WTC11 (cell line): Measurements from ENCODE around the gene WTIP. TPM values are rescaled to one million over a fixed set of nuclear protein-coding genes. Genes with fewer than 3 reads are reported as not detected.
"Not testable (repeated sequence)": the region's sequence is repeated elsewhere in the genome, so short reads cannot be mapped to it uniquely, and the experiment has no call there.

Source experiments
- ATAC-seq: fragments of 200-7000 bp; cut with Tn5 transposase; 2 replicates; pipeline ENCODE4 v1.10.0; 2021; ENCODE audit warnings: mild to moderate bottlenecking, moderate library complexity
- CTCF ChIA-PET: fragments of 300-600 bp; sonication (Branson Sonifier 250); formaldehyde crosslinking; loops from one replicate; lab custom pipeline; 2021; ENCODE audit warnings: antibody characterized with exemption; lab: Charles Lee
- POLR2A ChIA-PET: fragments of 350-600 bp; sonication (Branson Sonifier 250); formaldehyde crosslinking; loops from one replicate; lab custom pipeline; 2021; ENCODE audit warnings: antibody characterized with exemption; lab: Charles Lee
- DNase-seq: peaks from one replicate; pipeline ENCODE4 v3.0.0; 2021; ENCODE audit warnings: low spot score
- H3K27ac Mint-ChIP-seq: 2 replicates; pipeline ENCODE4 v1.8.0; 2021; ENCODE audit warnings: mixed read lengths
- H3K27me3 Mint-ChIP-seq: 2 replicates; pipeline ENCODE4 v1.8.0; 2021; ENCODE audit warnings: low read depth, mild to moderate bottlenecking, moderate library complexity, mixed read lengths
- H3K36me3 Mint-ChIP-seq: 2 replicates; pipeline ENCODE4 v1.8.0; 2021; ENCODE audit warnings: mixed read lengths
- H3K4me1 Mint-ChIP-seq: 2 replicates; pipeline ENCODE4 v1.8.0; 2022; ENCODE audit warnings: mixed read lengths
- H3K4me3 Mint-ChIP-seq: 2 replicates; pipeline ENCODE4 v1.8.0; 2021; ENCODE audit warnings: mild to moderate bottlenecking, moderate library complexity, mixed read lengths
- H3K9me3 Mint-ChIP-seq: 2 replicates; pipeline ENCODE4 v1.8.0; 2021; ENCODE audit warnings: mixed read lengths
- AFF4 ChIP-seq: sonication (generic); formaldehyde crosslinking; IDR thresholded peaks from 2 replicates; pipeline ENCODE4 v1.8.1; 2023; ENCODE audit warnings: mild to moderate bottlenecking, missing genetic modification reagents, borderline replicate concordance
- HMGA2 ChIP-seq: fragments of 250-450 bp; sonication (Bioruptor Pico); IDR thresholded peaks from 2 replicates; pipeline ENCODE4 v1.4.0; 2021; ENCODE audit warnings: mild to moderate bottlenecking, moderate library complexity
- IRF2 ChIP-seq: sonication (generic); formaldehyde crosslinking; IDR thresholded peaks from 2 replicates; pipeline ENCODE4 v1.8.0; 2022; ENCODE audit warnings: low read depth, missing genetic modification reagents, borderline replicate concordance
- JAZF1 ChIP-seq: fragments of 250-450 bp; sonication (Bioruptor Pico); IDR thresholded peaks from 2 replicates; pipeline ENCODE4 v1.9.0; 2021; ENCODE audit warnings: moderate library complexity, mild to moderate bottlenecking, inconsistent platforms
- JUN ChIP-seq: sonication (generic); formaldehyde crosslinking; IDR thresholded peaks from 2 replicates; pipeline ENCODE4 v1.8.0; 2023; ENCODE audit warnings: mild to moderate bottlenecking, missing genetic modification reagents
- NFYB ChIP-seq: sonication (generic); formaldehyde crosslinking; conservative IDR thresholded peaks from 2 replicates; pipeline ENCODE4 v1.8.0; 2022; ENCODE audit warnings: low read depth, missing genetic modification reagents
- TEAD4 ChIP-seq: sonication (generic); formaldehyde crosslinking; IDR thresholded peaks from 2 replicates; pipeline ENCODE4 v1.8.0; 2022; ENCODE audit warnings: mild to moderate bottlenecking, missing genetic modification reagents
- TP53 ChIP-seq: sonication (generic); formaldehyde crosslinking; IDR thresholded peaks from 2 replicates; pipeline ENCODE4 v1.8.1; 2023; ENCODE audit warnings: mild to moderate bottlenecking, missing genetic modification reagents
- USF1 ChIP-seq: sonication (generic); formaldehyde crosslinking; IDR thresholded peaks from 2 replicates; pipeline ENCODE4 v1.8.0; 2022; ENCODE audit warnings: mild to moderate bottlenecking, missing genetic modification reagents
- ZNF423 ChIP-seq: fragments of 250-450 bp; sonication (Bioruptor Pico); IDR thresholded peaks from 2 replicates; pipeline ENCODE4 v2.1.2; 2022; ENCODE audit warnings: mild to moderate bottlenecking, moderate library complexity
- ZNF532 ChIP-seq: fragments of 250-450 bp; sonication (Bioruptor Pico); IDR thresholded peaks from 2 replicates; pipeline ENCODE4 v1.9.0; 2021; ENCODE audit warnings: mild to moderate bottlenecking, borderline replicate concordance
- ZSCAN18 ChIP-seq: fragments of 250-450 bp; sonication (Bioruptor Pico); IDR thresholded peaks from 2 replicates; pipeline ENCODE4 v2.1.2; 2022; ENCODE audit warnings: mild to moderate bottlenecking, moderate library complexity
- total RNA-seq: library from RNA; stranded (reverse); gene quantifications from 3 replicates; pipeline ENCODE4 v1.2.3, GENCODE V29; 2021
- TF ChIP-seq, protein P1 (sequence below): fragments of 200-600 bp; IDR thresholded peaks from 2 replicates; pipeline ENCODE4 v1.8.0; 2022; ENCODE audit warnings: antibody characterized with exemption

The WTIP gene
- total RNA-seq, 1 experiment from 2014 or later: 14.3 TPM

DNA sequence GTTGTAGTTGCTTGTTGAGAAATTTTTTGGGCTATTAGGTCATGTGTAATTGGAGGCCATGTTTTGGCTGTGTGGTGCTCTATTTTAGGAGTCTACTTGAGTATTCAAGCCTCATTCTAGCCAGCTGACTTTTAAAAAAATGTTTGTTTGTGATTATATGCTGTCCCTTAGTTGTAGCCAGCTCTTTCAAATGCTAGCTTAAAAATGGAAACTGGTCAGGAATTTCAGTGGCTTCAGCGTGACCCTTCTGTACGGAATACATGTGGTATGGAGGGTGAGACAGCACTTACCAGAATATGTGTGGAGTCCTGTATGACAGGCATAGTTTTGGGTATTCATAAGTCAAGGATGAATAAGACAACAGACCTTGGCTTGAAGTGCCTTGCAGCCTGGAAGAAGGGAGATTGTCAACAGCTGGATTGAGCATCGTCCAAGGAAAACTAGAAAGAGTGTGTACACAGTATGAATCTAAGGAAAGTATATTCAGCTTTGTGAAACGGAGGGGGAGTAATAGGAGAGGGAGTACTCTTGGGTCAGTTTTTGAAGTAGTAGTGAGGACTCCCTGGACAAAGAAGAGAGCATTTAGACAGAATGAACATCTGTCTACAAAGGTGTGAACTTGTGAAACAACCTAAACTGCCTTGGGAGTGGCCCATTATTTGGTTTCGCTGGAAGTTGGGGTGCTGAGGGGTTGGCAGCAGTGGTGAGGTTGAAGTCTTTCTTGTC is 20.0 kb upstream of the WTIP start (continued):
- no peak for TF ChIP-seq ZNF532
- no peak for TF ChIP-seq USF1 (CRISPR knock-in tag)
- TF ChIP-seq, protein P1, sequence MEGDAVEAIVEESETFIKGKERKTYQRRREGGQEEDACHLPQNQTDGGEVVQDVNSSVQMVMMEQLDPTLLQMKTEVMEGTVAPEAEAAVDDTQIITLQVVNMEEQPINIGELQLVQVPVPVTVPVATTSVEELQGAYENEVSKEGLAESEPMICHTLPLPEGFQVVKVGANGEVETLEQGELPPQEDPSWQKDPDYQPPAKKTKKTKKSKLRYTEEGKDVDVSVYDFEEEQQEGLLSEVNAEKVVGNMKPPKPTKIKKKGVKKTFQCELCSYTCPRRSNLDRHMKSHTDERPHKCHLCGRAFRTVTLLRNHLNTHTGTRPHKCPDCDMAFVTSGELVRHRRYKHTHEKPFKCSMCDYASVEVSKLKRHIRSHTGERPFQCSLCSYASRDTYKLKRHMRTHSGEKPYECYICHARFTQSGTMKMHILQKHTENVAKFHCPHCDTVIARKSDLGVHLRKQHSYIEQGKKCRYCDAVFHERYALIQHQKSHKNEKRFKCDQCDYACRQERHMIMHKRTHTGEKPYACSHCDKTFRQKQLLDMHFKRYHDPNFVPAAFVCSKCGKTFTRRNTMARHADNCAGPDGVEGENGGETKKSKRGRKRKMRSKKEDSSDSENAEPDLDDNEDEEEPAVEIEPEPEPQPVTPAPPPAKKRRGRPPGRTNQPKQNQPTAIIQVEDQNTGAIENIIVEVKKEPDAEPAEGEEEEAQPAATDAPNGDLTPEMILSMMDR: no peak
- TF ChIP-seq JAZF1: no peak

DNA sequence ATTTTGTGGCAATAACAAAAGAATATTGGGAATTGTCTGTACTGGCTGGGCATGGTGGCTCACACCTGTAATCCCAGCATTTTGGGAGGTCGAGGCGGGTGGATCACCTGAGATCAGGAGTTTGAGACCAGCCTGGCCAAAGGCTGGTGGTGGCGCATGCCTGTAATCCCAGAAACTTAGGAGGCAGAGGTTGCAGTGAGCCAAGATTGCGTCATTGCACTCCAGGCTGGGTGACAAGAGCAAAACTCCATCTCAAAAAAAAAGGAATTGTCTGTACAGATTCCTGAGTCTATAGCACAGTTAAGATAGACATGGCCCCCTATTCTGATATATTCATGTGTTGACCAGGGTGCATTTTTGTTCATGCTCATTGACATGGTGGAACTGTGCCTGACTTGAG is 16.8 kb upstream of the WTIP start:
- H3K27me3 Mint-ChIP-seq, ATAC-seq, H3K9me3 Mint-ChIP-seq, POLR2A ChIA-PET, DNase-seq, H3K4me1 Mint-ChIP-seq, CTCF ChIA-PET, H3K27ac Mint-ChIP-seq, H3K4me3 Mint-ChIP-seq: not testable (repeated sequence)
- peaks cover 84% of the 10 kb centered on the region for H3K36me3 Mint-ChIP-seq

DNA sequence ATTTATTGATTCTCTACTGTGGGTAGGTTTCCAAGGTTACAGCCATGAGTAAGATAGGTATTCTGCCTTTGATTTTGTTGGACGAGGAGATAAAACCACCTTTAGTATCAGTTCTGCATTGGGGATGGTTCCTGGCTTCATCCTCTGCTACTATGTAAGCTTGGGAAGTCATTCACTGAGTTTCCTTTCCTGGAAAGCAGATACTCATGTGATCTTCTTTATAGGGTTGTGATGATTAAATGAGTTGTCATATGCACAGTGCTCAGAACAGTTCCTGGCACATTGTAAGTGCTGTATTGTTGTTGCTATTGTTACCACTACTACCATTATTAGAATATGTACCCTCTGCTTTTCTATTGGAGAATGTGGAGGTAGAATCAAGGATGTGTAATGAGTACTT is 13.1 kb upstream of the WTIP start:
- CTCF ChIA-PET: no interaction called here
- ATAC-seq (no peak), DNase-seq (no peak)
- Mint-ChIP-seq H3K36me3 (peaks cover 79% of the 10 kb centered on the region), H3K9me3 (no peaks in the 10 kb centered on the region), H3K4me3 (no peak overlapping the region), H3K27ac (no peak overlapping the region), H3K27me3 (no peaks in the 10 kb centered on the region), H3K4me1 (peaks cover 11% of the 10 kb centered on the region; the same call in 1 of the 2 replicates)
- no peak for TF ChIP-seq ZNF423 (CRISPR knock-in tag)
- no peak for TF ChIP-seq NFYB (CRISPR knock-in tag)
- no peak for TF ChIP-seq HMGA2 (CRISPR knock-in tag)
- no peak for TF ChIP-seq AFF4 (CRISPR knock-in tag)
- no peak for TF ChIP-seq ZSCAN18 (CRISPR knock-in tag)
- no peak for TF ChIP-seq ZNF532
- no peak for TF ChIP-seq IRF2 (CRISPR knock-in tag)
- TF ChIP-seq JUN (CRISPR knock-in tag): no peak
- no peak for TF ChIP-seq TEAD4
- TF ChIP-seq TP53 (CRISPR knock-in tag): no peak
- POLR2A ChIA-PET: no interaction called here

- H3K4me3 Mint-ChIP-seq, POLR2A ChIA-PET, H3K27ac Mint-ChIP-seq, DNase-seq, H3K27me3 Mint-ChIP-seq, H3K9me3 Mint-ChIP-seq, ATAC-seq, CTCF ChIA-PET: not testable (repeated sequence)
- Mint-ChIP-seq H3K4me1 (peaks cover 11% of the 10 kb centered on the region; the same call in 1 of the 2 replicates), H3K36me3 (peaks cover 75% of the 10 kb centered on the region)
Observed at GRCh38 chr19:34469026-34469425, 12.5 kb upstream of the WTIP start.
